Neural crest cell (in vitro differentiated cells): ENCODE measurements around the gene MYO3A. TPM values are rescaled to one million over a fixed set of nuclear protein-coding genes. Genes with fewer than 3 reads are reported as not detected.
"Not testable (repeated sequence)": the region's sequence is repeated elsewhere in the genome, so short reads cannot be mapped to it uniquely, and the experiment has no call there.

ENCODE experiments used
- DNase-seq: peaks from one replicate; pipeline ENCODE4 v3.0.0; 2021; ENCODE audit warnings: low read depth, mixed read lengths, low spot score
- H3K27ac Mint-ChIP-seq: one replicate; pipeline ENCODE4 v1.8.0; 2021; ENCODE audit warnings: mild to moderate bottlenecking, mixed read lengths; ENCODE audit not compliant: unreplicated experiment
- H3K27me3 Mint-ChIP-seq: 2 replicates; pipeline ENCODE4 v1.8.0; 2021; ENCODE audit warnings: low read depth, mild to moderate bottlenecking, mixed read lengths
- H3K36me3 Mint-ChIP-seq: 2 replicates; pipeline ENCODE4 v1.8.0; 2021; ENCODE audit warnings: low read depth, mild to moderate bottlenecking, mixed read lengths
- H3K4me1 Mint-ChIP-seq: 2 replicates; pipeline ENCODE4 v1.8.0; 2021; ENCODE audit warnings: mixed read lengths
- H3K4me3 Mint-ChIP-seq: one replicate; pipeline ENCODE4 v1.8.0; 2021; ENCODE audit warnings: mild to moderate bottlenecking, mixed read lengths
- H3K9me3 Mint-ChIP-seq: 2 replicates; pipeline ENCODE4 v1.8.0; 2021; ENCODE audit warnings: mixed read lengths
- total RNA-seq: library from RNA; stranded (reverse); gene quantifications from 2 replicates; pipeline ENCODE4 v1.2.1, GENCODE V29; 2021
- TF ChIP-seq, protein P1 (sequence below): fragments of 200-600 bp; sonication (generic); conservative IDR thresholded peaks from 2 replicates; pipeline ENCODE4 v1.5.0; 2021; ENCODE audit warnings: antibody characterized with exemption, mild to moderate bottlenecking

Gene MYO3A
- total RNA-seq, 1 donor from 2014 or later: 1.4 TPM

- Mint-ChIP-seq H3K27ac (no peak overlapping the region), H3K27me3 (no peaks in the 10 kb centered on the region), H3K9me3 (no peaks in the 10 kb centered on the region), H3K4me3 (no peak overlapping the region), H3K4me1 (no peaks in the 10 kb centered on the region), H3K36me3 (no peaks in the 10 kb centered on the region)
- no peak for DNase-seq
- TF ChIP-seq, protein P1, sequence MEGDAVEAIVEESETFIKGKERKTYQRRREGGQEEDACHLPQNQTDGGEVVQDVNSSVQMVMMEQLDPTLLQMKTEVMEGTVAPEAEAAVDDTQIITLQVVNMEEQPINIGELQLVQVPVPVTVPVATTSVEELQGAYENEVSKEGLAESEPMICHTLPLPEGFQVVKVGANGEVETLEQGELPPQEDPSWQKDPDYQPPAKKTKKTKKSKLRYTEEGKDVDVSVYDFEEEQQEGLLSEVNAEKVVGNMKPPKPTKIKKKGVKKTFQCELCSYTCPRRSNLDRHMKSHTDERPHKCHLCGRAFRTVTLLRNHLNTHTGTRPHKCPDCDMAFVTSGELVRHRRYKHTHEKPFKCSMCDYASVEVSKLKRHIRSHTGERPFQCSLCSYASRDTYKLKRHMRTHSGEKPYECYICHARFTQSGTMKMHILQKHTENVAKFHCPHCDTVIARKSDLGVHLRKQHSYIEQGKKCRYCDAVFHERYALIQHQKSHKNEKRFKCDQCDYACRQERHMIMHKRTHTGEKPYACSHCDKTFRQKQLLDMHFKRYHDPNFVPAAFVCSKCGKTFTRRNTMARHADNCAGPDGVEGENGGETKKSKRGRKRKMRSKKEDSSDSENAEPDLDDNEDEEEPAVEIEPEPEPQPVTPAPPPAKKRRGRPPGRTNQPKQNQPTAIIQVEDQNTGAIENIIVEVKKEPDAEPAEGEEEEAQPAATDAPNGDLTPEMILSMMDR: no peak
These were observed 114.7 kb downstream of the MYO3A start for GRCh38 chr10:26048756-26049155.

GRCh38 chr10:26052326-26052725 lies 118.3 kb downstream of the MYO3A start:
- Mint-ChIP-seq H3K9me3 (no peaks in the 10 kb centered on the region), H3K27me3 (peaks cover 17% of the 10 kb centered on the region), H3K27ac (no peak overlapping the region), H3K4me1 (no peaks in the 10 kb centered on the region), H3K4me3 (no peak overlapping the region), H3K36me3 (no peaks in the 10 kb centered on the region)
- TF ChIP-seq, protein P1: no peak
- DNase-seq: no peak

GRCh38 chr10:26057466-26057865 lies 123.4 kb downstream of the MYO3A start:
- no peak for DNase-seq
- no peak overlapping the region for H3K4me3 Mint-ChIP-seq
- H3K9me3 Mint-ChIP-seq: no peaks in the 10 kb centered on the region
- H3K36me3 Mint-ChIP-seq: no peaks in the 10 kb centered on the region
- peaks cover 17% of the 10 kb centered on the region for H3K27me3 Mint-ChIP-seq
- TF ChIP-seq, protein P1: no peak
- H3K27ac Mint-ChIP-seq: no peak overlapping the region
- H3K4me1 Mint-ChIP-seq: no peaks in the 10 kb centered on the region

DNA sequence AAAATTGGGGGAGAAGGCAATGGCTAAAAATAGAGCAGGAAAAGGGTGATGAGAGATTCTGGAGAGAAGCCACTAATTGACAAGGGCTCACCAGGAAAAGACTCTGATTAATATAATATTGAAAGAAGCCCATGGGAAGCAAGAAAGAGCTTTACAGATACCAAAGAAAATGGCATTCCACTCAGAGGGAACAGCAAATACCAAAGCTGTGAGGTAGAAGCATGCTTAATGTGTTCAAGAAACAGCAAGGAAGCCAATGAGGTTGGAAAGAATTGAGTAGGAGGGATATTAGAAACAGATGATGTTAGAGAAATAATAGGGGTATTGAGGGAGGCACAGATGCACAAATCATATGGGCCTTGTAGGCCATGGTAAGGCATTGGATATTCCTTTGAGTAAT lies 130.1 kb downstream of the MYO3A start:
- no peaks in the 10 kb centered on the region for H3K9me3 Mint-ChIP-seq
- H3K27ac Mint-ChIP-seq: no peak overlapping the region
- H3K36me3 Mint-ChIP-seq: no peaks in the 10 kb centered on the region
- H3K4me3 Mint-ChIP-seq: no peak overlapping the region
- TF ChIP-seq, protein P1: no peak
- DNase-seq: no peak
- H3K4me1 Mint-ChIP-seq: no peaks in the 10 kb centered on the region
- H3K27me3 Mint-ChIP-seq: no peaks in the 10 kb centered on the region

DNA sequence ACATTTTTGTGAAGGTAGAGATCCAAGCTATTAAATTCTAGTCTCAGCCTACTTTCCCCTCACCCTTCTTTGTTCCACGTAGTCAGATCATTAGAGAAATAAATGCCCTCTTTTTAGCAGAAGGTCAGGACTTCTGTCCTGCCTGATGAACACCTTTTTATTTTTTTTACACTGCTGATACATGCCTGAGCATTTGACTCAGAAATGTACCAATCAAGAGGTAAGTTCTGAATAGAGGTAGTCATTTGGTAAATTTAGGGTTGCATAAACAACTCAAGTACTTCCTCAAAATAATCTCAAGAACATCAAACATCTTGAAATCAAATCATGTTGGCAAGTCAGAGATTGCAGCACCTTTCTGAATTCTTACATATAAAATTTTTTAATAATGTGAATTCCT lies 133.7 kb downstream of the MYO3A start:
- no peak overlapping the region for H3K4me3 Mint-ChIP-seq
- H3K36me3 Mint-ChIP-seq: no peaks in the 10 kb centered on the region
- no peaks in the 10 kb centered on the region for H3K4me1 Mint-ChIP-seq
- no peak overlapping the region for H3K27ac Mint-ChIP-seq
- TF ChIP-seq, protein P1: no peak
- H3K27me3 Mint-ChIP-seq: no peaks in the 10 kb centered on the region
- no peak for DNase-seq
- no peaks in the 10 kb centered on the region for H3K9me3 Mint-ChIP-seq

DNA sequence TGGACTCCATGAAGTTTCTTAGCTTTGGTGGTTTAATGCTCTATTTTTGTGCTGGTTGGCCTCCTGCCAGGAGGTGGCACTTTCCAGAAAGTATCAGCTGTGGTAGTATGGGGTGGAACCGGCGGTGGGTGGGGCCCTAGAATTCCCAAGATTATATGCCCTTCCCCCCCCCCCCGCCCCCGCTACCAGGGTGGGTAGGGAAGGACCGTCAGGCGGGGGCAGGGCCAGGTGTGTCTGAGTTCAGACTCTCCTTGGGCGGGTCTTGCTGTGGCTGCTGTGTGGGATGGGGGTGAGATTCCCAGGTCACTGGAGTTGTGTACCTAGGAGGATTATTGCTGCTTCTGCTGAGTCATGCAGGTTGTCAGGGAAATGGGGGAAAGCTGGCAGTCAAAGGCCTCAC lies 146.9 kb downstream of the MYO3A start:
- H3K4me3 Mint-ChIP-seq, H3K4me1 Mint-ChIP-seq, H3K36me3 Mint-ChIP-seq, H3K27ac Mint-ChIP-seq, DNase-seq, H3K27me3 Mint-ChIP-seq: not testable (repeated sequence)
- peaks cover 10% of the 10 kb centered on the region for H3K9me3 Mint-ChIP-seq
